DND-41 (cell line): ENCODE data around the gene KRTAP5-4.

Experiments used
- CTCF ChIP-seq: IDR thresholded peaks from 2 replicates; pipeline ENCODE4 v1.5.1; 2012; ENCODE audit warnings: borderline replicate concordance, low read length, moderate library complexity, mild to moderate bottlenecking; ENCODE audit not compliant: poor library complexity, severe bottlenecking; ENCODE audit errors: extremely low read depth
- EZH2 ChIP-seq: IDR thresholded peaks from 3 replicates; pipeline ENCODE4 v1.6.1; 2012; ENCODE audit warnings: borderline replicate concordance, low read depth, mild to moderate bottlenecking, moderate library complexity, low read length, inconsistent platforms; ENCODE audit not compliant: severe bottlenecking

- no peak for TF ChIP-seq CTCF
- no peak for TF ChIP-seq EZH2
Measured at GRCh38 chr11:1644601-1645356, 22.8 kb upstream of the KRTAP5-4 start.
